Activated CD4-positive, alpha-beta T cell treated with anti-CD3 and anti-CD28 coated beads, Interleukin-2, amount 50 U/mL, for 24 hours (primary cell): Measurements from ENCODE around the gene FBLN7.

Experiments
- DNase-seq, 2 donors: peaks; one replicate each; pipeline ENCODE4 v3.0.0-alpha.2; 2020; ENCODE audit warnings: low read depth in 1 of 2, low spot score in 1 of 2

The FBLN7 gene

DNA sequence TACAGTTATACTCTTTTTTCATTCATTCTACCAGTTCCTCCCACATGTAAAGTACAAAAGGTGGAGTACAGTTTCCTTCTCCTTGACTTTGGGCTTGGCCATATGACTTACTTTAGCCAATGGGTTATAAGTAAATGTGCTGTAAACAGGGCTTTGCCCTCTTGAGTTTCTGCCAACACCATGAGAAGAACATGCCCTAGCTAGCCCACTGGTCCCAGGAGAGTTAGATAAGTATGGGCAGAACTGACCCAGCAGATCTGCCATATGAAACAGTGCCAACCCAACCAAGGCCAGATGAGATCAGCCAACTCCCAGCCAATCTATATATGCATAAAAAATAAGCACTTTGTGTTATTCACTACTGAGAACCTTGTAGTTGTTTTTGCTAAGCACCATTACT, 91.2 kb downstream of the FBLN7 start:
- no peak for DNase-seq

DNA sequence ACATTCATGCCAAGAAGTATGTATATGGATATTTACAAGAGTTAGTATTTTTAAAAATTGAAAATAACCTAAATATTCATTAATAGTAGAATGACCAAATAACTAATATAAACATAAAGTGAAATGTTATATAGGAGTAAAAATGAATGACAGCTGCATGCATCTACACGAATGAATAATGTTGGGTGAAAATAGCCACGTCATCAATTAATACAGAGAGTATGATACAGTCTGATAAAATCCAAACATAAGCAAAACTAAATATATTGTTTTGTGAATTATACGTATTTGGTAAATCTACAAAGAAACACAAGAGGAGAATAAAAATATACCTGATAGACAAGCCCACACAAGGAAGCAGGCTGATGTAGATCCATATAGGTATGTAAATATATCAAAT, 92.2 kb downstream of the FBLN7 start:
- DNase-seq = no peak
